Loucy (cell line): ENCODE measurements around the gene SMTNL2.

Source experiments
- EZH2phosphoT487 ChIP-seq: fragments of 200-600 bp; IDR thresholded peaks from 2 replicates; pipeline ENCODE4 v1.6.1; 2018; ENCODE audit warnings: antibody characterized with exemption, mild to moderate bottlenecking, moderate library complexity, borderline replicate concordance
- TF ChIP-seq, protein P1 (sequence below): fragments of 200-600 bp; sonication (generic); conservative IDR thresholded peaks from 2 replicates; pipeline ENCODE4 v1.5.1; 2014; ENCODE audit warnings: mild to moderate bottlenecking, antibody characterized with exemption, low read length

DNA sequence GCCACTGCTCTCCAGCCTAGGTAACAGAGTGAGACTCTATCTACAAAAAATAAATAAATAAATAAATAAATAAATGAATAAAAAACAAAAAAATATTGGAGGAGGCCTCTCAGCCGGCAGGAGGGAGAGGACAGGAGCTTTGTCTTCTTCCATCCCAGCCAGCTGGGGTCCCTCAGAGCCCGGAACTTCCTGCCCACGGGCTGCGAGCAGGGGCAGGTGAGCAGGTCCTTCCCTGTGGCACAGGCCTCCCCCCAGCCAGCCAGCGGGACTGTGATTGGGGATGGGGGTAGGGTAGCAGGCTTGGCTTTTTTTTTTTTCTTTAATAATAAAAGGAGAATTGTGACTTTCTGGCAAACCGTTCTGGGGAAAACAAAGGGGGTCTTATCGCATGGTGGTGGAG, 10.1 kb downstream of the SMTNL2 start:
- TF ChIP-seq, protein P1, sequence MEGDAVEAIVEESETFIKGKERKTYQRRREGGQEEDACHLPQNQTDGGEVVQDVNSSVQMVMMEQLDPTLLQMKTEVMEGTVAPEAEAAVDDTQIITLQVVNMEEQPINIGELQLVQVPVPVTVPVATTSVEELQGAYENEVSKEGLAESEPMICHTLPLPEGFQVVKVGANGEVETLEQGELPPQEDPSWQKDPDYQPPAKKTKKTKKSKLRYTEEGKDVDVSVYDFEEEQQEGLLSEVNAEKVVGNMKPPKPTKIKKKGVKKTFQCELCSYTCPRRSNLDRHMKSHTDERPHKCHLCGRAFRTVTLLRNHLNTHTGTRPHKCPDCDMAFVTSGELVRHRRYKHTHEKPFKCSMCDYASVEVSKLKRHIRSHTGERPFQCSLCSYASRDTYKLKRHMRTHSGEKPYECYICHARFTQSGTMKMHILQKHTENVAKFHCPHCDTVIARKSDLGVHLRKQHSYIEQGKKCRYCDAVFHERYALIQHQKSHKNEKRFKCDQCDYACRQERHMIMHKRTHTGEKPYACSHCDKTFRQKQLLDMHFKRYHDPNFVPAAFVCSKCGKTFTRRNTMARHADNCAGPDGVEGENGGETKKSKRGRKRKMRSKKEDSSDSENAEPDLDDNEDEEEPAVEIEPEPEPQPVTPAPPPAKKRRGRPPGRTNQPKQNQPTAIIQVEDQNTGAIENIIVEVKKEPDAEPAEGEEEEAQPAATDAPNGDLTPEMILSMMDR, result no peak
- TF ChIP-seq EZH2phosphoT487, result no peak
